HG03457 (cell line): ENCODE measurements around the gene EN2.

Source experiments
- ATAC-seq: cut with Tn5 transposase; IDR thresholded peaks from one replicate; pipeline ENCODE4 v1.9.1; 2021; ENCODE audit warnings: moderate number of reproducible peaks; ENCODE audit not compliant: unreplicated experiment

EN2 gene

DNA sequence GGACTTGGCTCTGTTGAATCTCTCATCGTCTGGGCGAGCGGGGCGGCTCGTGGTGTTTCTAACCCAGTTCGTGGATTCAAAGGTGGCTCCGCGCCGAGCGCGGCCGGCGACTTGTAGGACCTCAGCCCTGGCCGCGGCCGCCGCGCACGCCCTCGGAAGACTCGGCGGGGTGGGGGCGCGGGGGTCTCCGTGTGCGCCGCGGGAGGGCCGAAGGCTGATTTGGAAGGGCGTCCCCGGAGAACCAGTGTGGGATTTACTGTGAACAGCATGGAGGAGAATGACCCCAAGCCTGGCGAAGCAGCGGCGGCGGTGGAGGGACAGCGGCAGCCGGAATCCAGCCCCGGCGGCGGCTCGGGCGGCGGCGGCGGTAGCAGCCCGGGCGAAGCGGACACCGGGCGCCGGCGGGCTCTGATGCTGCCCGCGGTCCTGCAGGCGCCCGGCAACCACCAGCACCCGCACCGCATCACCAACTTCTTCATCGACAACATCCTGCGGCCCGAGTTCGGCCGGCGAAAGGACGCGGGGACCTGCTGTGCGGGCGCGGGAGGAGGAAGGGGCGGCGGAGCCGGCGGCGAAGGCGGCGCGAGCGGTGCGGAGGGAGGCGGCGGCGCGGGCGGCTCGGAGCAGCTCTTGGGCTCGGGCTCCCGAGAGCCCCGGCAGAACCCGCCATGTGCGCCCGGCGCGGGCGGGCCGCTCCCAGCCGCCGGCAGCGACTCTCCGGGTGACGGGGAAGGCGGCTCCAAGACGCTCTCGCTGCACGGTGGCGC is at the start of gene EN2:
Gene EN2, plus strand, starts transcription at position 19 of the 767 bp plus-strand sequence. Its CDS starts 249 bp downstream, at position 268.
- ATAC-seq, result no peak

DNA sequence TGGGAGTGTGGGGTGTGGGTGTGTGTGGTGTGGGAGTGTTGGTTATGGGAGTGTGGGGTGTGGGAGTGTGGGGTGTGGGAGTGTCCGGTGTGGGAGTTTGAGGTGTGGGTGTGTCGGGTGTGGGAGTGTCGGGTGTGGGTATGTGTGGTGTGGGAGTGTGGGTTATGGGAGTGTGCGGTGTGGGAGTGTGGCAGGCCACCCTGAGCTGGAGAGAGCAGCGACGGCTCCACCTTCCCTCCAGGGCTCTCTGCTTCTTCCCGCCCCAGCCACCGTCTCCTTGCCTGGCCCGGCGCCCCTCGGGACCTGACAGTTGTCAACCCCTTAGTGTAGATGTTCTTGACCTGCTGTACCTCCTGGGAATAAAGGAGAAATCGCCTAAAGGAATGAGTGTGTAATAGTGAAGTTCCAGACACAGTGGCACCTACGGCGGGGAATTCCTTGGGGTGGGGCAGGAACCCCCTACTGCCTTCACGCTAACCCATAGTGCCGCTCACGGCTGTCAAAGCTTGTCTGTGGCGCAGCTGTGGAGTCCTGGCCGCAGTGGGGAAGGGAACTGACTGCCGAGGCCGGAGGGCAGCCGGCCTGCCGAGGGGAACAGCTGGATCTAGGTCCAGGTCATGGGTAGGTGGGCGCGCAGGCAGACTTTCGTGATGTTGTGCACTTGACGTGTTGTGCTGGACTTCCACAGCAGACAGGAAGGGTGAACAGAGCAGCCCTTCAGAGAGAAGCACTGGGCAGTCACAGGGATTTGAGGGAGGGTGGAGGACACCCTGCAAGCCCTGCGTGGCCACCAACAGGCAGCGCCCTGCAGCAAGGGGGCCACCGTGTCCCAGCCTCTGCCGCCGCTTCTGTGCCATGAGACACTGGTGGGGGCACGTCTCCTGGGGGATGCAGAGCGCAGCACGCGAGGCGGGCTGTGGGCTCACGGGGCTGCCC is 49.0 kb upstream of the EN2 start:
- no peak for ATAC-seq

DNA sequence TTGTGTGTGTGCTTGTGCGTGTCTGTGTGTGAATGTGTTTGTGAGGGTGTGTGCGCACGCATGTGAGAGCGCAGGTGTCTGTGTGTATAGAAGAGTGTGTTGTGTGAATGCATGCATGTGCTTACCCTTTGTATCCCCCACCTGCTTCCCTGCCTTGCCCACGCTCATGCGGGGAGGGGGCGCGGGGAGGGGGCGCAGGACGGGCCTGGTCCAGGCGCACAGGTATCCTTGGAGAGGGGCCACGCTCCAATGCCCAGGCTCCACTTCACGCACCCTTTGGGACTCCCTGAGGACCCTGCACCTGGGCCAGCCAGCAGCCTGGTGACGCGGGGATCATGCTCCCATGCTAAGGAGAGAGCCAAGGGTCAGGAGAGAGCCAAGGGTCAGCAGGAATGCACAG is 47.9 kb upstream of the EN2 start:
- no peak for ATAC-seq

DNA sequence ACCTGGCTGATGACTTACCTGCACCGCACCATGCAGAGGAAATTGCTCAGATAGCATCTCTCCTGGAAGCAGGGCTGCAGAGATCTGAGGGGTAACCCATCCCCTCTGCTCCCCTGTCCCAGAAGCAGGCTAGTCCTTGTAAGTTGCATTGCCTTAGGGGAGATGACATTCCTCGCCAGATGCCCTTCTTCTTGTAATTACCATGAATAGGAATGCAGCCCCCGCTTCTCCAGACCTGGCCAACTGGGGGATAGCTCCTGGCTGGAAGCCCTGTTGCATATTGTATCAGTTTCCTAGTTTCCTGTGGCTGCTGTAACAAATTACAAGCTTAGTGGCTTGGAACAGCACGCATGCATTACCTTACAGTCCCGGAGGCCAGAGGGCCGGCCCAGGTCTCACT is 47.5 kb upstream of the EN2 start:
- ATAC-seq, result no peak

DNA sequence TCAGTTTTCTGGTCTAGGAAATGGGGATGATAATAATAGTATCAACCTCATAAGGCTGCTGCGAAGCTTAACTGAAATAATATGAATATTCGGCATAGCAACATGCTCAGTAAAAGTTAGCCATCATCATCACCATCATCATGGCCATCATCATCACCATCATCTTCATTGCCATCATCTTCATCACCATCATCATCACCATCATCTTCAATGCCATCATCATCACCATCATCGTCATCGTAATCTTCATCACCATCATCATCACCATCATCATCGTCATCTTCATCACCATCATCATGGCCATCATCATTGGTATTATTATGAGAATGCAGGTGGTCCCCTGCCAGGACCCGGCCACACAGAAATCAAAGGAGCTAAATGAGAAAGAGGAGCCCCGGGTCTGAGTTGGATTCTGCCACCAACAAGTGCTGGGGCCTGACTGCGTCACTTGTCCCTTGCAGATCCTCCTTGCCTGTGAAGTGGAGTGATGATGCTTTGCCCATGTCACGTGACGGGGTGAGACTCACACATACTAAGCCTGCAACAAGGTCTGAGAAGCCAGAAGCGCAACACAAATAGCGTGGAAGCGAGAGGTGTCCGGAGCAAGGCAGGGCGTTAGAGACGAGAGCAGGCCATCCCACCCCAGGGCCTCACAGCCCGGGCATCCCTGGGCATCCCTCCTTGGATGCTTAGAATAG is 46.1 kb upstream of the EN2 start:
- ATAC-seq, result no peak

DNA sequence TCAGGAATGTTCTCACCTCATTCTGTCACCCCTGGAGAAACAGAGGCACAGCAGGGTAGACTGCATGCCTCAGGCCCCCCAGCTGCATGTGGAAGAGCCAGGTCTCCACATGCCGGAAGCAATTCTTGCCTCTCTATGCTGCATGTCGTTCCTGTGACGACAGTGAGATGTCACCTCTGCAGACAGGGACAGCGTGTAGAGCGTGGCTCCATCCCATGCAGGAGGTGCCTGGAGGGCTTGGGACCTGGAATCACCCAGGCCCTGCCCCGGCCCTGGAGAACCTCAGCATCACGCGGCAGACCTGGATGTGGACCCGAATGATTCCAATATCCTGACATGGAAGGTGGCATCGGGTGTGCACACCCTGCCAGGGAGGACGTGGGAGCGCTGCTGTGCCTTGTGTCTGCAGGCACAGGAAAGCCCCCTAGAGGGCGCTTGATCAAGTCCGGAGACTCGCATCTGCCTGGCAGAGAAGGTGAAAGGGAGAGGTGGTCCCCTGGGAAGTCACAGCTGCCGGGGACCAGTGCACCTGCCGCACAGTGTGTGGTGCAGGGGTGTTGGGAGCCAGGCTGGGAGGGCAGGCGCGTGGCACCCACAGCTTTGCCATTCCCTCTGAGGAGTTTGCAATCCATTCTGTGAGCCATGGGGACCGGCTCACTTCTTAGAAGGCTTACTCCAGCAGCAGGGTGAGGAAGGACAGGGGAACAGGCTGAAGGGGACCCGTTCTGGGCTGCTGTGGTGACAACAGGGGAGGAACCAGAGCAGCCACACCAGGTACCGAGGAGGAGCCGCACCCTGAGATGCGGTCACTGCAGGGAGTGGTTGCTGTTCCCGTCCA is 45.3 kb upstream of the EN2 start:
- peak; percentile 62 for ATAC-seq

DNA sequence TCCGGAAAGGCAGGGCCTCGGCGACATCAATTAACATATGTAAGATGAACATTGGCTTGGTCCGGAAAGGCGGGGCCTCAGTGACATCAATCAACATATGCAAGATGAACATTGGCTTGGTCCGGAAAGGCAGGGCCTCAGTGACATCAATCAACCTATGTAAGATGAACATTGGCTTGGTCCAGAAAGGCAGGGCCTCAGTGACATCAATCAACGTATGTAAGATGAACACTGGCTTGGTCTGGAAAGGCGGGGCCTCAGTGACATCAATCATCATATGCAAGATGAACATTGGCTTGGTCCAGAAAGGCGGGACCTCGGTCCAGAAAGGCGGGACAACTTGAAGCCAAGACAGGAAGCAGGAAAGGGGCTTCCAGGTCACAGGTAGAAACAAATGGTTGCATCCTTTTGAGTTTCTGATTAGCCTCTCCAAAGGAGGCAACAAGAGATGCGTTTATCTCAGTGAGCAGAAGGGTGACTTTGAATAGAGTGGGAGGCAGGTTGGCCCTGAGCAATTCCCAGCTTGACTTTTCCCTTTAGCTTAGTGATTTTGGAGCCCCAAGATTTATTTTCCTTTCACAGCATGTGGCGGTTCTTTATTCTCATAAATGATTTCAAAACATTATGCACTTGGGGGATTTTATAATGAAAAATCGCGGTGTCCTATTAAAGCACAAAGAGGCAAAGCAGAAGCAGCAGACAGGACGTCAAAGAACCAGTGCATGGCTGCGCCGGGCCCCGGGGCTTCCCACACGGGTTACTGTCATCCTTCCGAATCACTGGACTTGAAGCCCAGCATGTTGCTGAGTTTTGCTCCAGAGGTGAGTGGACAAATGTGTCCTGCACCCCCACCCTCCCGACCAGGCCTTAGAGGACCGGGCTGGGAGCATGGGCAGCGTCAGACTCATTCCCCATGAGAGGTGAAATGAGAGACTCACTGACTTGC is 43.1 kb upstream of the EN2 start:
- no peak for ATAC-seq

DNA sequence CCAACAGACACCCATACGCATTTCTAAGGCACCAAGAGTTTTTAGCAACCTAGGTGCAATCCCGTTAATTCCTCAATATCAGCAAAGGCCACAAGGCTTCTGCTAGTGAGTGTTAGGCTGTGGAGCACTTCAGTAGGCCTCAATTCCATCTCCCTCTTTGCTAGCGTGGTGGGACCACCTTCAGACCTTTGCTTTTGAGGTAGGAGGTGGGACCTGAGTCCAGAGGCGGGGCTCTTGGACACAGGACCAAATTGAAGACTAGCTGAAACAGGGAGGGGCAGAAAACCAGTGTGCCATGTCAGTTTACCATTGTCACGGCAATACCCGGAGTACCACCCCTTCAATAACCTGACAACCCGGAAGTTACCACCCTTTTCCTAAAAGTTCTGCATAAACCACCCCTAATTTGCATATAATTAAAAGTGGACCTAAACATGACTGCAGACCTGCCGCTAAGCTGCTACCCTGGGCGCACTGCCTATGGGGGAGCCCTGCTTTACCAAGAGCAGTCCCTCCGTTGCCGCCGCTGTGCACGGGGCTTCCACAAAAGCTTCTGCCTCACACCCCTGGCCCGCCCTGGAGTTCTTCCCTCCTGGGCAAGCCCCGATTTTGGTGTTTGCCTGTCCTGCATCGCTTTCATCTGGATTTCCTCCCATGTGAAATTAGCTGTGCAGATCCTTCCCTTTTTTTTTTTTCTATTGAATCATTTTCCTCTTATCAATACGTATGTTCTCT is 41.1 kb upstream of the EN2 start:
- ATAC-seq, result no peak

DNA sequence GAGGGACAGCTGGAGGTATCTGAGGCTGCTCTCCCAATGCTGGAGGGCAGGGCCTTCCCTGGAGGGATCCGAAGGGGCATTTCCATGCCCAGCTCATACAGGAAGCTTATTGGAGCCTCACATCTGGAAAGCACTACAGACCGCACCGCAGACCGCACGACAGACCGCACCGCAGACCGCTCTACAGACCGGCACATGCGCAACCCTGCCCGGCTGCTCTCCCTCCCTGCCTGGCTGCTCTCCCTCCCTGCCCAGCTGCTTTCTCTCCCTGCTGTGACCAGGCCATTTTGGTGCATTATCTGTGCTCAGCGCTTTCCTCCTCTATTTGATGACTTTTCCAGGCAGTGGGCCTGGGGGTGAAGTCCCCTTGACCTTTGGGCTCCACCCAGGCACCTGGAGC is 39.6 kb upstream of the EN2 start:
- ATAC-seq, result no peak

DNA sequence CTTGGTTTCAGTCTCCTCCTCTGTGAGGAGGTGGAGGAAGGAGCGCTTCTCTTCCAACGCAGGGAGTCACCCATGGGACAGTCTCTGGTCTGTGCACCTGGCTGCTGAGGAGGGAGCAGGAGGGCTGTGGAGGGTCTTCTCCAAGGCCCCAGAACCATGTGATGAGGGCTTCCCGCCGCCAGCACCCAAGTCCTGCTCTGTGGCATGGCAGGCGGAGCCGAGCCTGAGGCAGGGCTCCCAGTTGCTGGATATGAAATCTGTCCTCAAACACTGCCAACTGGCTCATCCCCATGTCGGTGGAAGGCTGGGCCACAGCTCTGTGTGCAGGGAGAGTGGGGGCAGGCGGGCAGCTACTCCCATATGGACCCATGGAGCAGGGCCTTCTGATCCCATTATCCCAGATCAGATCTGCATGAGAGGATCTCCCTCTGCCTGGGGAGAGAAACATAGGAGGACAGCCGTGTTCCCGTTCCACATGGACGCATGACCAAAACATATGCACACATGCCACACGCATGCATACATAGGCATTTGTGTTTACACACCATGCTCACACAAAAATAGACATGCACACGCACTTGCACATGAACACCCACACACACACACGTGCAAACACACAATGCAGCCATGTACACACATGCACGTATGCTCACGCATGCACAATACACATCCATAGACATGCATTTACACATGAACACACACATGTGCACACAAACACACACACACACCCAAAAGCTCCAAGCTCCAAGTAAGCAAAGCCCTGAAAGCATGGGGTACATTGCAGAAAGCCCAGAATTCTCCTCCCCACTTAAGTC is 38.8 kb upstream of the EN2 start:
- ATAC-seq, result no peak

DNA sequence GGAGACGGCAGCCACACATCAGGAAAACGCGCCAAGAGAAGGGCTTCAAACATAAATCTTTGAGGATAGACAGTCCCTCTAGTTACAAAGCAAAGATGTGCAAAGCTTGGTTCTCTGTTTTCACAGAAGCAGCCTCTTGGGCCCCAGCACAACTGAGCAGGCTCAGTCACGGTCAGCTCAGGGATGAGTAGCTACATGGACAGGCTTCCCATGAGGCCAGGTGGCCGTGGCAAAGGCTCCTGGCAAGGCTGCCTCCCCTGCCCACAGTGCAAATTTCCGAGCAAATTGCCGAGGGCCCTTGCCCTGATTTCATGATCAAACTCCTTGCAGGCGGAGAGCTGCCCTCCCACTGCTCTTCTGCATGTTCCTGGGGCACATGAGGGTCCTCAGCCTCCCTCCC is 37.8 kb upstream of the EN2 start:
- ATAC-seq, result no peak

DNA sequence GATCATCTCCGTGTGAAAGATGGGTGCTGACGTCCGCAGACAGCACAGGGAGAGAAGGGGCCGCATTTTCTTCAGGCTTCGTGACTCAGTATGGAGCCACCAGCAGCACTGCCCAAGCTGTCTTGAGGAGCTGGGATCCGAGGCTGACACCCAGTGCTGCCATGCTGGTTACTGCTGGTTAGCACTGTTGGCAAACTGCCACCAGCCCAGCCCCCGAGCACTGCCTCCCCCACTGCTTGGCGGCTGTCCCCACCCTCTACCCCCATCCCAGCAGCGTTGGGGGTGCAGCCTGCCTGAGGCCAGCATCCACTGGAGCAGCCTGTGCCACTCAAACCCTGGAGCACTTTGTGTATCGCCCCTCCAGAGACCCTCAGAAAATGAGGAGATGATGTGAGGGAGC is 35.8 kb upstream of the EN2 start:
- ATAC-seq, result no peak

DNA sequence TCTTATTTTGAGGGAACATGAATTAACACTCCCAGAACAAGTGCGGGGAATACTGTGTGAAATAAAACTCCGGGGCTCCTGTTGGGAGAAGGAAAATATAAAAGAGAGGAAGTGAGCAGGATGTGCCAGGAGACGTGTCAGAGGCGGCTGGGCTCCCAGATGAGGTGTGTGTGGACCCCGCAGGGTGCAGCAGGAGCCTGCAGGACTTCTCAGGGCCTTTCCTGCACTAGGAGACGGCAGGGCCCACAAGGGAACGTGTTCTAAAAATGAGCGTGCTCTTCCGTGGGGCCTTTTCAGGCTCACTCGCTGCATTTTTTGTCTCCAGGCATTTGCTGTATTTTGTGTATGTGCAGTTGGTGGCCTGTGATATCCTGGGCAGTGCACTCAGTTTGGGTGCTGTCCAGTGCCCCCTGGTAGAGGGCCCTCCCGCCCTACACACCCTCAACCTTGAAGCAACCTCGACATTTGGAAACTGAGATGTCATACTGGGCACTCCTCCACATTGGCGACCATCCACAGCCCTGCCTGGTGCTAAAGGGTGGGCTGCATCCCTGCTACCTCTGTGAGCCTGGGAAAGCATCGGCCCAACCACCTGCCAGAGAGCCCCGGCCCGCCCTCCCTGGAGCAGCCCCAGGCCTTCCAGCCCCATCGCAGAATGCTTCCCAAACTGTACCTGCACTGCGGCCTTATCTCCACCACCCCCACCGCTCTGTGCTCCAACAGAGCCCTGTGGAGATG is 35.2 kb upstream of the EN2 start:
- no peak for ATAC-seq

DNA sequence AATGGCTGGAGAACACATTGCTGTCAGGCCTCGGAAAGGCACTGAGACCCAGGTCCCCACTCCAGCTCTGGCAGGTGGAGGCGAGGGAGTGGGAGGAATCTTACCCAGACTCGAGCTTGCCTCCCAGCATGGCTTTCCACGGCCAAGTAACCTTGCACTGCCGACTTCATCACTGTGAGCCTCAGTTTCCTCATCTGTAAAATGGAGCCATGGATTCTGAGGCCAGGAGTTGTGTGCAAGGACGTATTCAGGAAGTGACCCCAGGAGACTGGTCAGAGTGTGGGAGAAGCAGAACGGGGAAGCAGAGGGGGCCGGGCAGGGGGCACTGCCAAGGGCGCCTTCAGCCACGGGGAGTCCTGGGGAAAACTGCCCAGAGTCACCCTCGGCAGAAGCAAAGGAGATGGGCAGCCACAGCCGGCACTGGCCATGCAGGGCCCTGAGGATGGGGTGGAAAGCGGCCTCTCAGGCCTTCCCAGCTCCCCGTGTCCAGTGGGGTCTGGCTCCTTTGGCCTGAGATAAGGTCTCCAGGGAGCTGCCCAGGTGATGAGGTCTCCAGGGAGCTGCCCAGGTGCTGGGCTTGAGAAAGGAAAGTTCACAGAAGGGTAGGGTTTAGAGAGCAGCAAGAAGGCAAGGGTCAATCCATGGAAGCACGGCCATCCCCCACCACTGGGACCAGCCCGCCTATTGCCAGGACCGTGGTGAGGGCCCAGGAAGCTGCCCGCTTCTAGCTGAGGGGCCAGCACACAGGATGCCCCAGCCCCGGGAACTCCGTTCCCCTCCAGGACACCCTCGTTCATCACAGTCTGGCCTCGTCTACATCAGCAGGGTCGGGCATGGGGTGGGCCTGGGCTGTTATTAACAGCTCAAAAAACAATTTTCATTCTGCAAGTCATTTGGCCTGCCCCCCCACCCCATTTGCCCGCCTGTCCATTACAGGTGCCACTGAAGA is 34.3 kb upstream of the EN2 start:
- ATAC-seq, result no peak

DNA sequence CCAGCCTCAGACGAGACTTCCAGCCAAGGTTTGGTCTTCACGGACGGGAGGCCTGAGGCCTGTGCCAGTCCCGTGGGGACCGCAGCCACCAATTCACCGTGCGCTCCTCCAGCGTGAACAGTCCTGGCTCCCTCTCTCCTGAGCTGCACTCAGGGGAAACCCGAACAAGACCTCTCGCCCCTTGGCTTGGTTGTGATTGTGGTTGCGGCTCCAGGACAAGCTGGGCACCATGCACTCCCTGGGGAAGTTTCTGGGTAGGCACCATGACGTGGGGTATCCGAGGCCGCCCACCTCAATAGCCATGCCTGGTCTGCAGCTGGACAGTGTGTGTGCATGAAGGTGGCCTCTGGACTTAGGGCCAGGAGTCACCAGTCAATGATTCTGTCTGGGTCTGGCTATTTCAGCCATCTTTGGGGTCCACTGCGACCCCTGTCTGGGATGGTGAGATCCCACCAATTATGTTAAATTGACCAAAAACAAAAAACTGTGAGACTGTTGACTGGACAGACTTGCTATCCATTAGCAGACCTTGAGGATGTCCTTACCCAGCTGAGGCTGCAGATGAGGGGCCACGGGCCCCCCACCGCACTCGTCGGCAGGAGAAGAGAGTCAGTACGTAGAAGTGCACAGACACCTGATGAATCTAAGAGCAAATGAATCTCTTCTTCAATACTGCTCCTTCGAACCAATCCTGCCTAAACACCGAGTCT is 33.5 kb upstream of the EN2 start:
- no peak for ATAC-seq

DNA sequence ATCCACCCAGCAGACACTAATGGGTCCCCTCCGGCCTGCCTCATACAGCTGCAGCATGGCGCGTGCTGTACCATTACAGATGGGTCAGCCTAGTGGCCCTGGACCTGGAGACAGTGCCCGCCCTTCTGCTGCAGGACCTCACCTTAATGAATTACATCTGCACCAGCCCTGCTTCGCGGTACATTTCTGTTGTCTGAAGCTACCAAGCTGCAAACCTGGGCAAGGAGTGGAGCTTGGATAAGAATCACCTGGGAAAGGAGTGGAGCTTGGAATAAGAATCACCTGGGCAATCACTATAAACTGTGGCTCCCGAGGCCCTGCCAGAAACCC is 33.0 kb upstream of the EN2 start:
- no peak for ATAC-seq
